Hindlimb muscle (tissue), 1 donor: Measurements from ENCODE around the gene CD1D. TPM values are rescaled to one million over a fixed set of nuclear protein-coding genes. Genes with fewer than 3 reads are reported as not detected.
"Not testable (repeated sequence)": the region's sequence is repeated elsewhere in the genome, so short reads cannot be mapped to it uniquely, and the experiment has no call there.

Experiments used
- DNase-seq: peaks from one replicate; pipeline ENCODE4 v3.0.0-alpha.2; 2013
- polyA plus RNA-seq: library from polyadenylated mRNA; unstranded; fragments of 120-200 nt; gene quantifications from one replicate; pipeline ENCODE4 v1.2.1, GENCODE V29; 2013; ENCODE audit not compliant: insufficient read length

CD1D gene
- polyA plus RNA-seq: 1.9 TPM

- peak; percentile 23 for DNase-seq
Observed at GRCh38 chr1:158180741-158181576, at the start of gene CD1D. Gene CD1D (plus strand): TSS chr1:158180895. CDS start chr1:158181102, 207 bp downstream.

GRCh38 chr1:158131217-158131616 is 49.5 kb upstream of the CD1D start:
- DNase-seq: no peak

- DNase-seq: no peak
Observed at GRCh38 chr1:158140764-158141192, 39.9 kb upstream of the CD1D start.

- DNase-seq: no peak
Observed at GRCh38 chr1:158145173-158145719, 35.4 kb upstream of the CD1D start.

GRCh38 chr1:158146165-158146564 is 34.5 kb upstream of the CD1D start:
- no peak for DNase-seq

GRCh38 chr1:158146739-158147138 is 34.0 kb upstream of the CD1D start:
- DNase-seq: no peak

- DNase-seq: no peak
Observed at GRCh38 chr1:158147401-158147800, 33.3 kb upstream of the CD1D start.

GRCh38 chr1:158147869-158148268 is 32.8 kb upstream of the CD1D start:
- DNase-seq: no peak

GRCh38 chr1:158148468-158148867 is 32.2 kb upstream of the CD1D start:
- DNase-seq: no peak

GRCh38 chr1:158149175-158149574 is 31.5 kb upstream of the CD1D start:
- DNase-seq: no peak

GRCh38 chr1:158149577-158150269 is 31.0 kb upstream of the CD1D start:
- peak; percentile 99 for DNase-seq

GRCh38 chr1:158150523-158150922 is 30.2 kb upstream of the CD1D start:
- DNase-seq: no peak

- no peak for DNase-seq
Observed at GRCh38 chr1:158153179-158153578, 27.5 kb upstream of the CD1D start.

GRCh38 chr1:158153746-158154444 is 26.8 kb upstream of the CD1D start:
- no peak for DNase-seq

GRCh38 chr1:158154501-158154900 is 26.2 kb upstream of the CD1D start:
- no peak for DNase-seq

- no peak for DNase-seq
Observed at GRCh38 chr1:158155673-158156072, 25.0 kb upstream of the CD1D start.

GRCh38 chr1:158159597-158159996 is 21.1 kb upstream of the CD1D start:
- DNase-seq: no peak

- no peak for DNase-seq
Observed at GRCh38 chr1:158161446-158161845, 19.2 kb upstream of the CD1D start.

- DNase-seq: no peak
Observed at GRCh38 chr1:158163000-158163947, 17.4 kb upstream of the CD1D start.

- no peak for DNase-seq
Observed at GRCh38 chr1:158169105-158169504, 11.6 kb upstream of the CD1D start.

GRCh38 chr1:158175915-158176314 is 4.8 kb upstream of the CD1D start:
- DNase-seq: not testable (repeated sequence)

- DNase-seq: no peak
Observed at GRCh38 chr1:158176399-158176798, 4.3 kb upstream of the CD1D start.
